ENCODE measurements around the gene ATP1A2. TPM values are rescaled to one million over a fixed set of nuclear protein-coding genes. Genes with fewer than 3 reads are reported as not detected.

Gene ATP1A2
- total and polyA plus RNA-seq, 7 donors: 52.5 to 1,040 (median 523) TPM

- no peak for DNase-seq
- peaks cover 93% of the 10 kb centered on the region for H3K4me1 ChIP-seq
- H3K4me3 ChIP-seq: peak overlapping the region; percentile 52
- no peaks in the 10 kb centered on the region for H3K9me3 ChIP-seq
- no peak for ATAC-seq
- peaks cover 0 to 85% of the 10 kb centered on the region in 2 donors for H3K36me3 ChIP-seq (ENCODE audit: insufficient read depth in 1 of 2, low read depth in 1 of 2)
- H3K27ac ChIP-seq: peak overlapping the region; percentile 98
- no peaks in the 10 kb centered on the region for H3K27me3 ChIP-seq (ENCODE audit: insufficient read depth in 3 of 3, low read length in 2 of 3)
- TF ChIP-seq, protein P1, sequence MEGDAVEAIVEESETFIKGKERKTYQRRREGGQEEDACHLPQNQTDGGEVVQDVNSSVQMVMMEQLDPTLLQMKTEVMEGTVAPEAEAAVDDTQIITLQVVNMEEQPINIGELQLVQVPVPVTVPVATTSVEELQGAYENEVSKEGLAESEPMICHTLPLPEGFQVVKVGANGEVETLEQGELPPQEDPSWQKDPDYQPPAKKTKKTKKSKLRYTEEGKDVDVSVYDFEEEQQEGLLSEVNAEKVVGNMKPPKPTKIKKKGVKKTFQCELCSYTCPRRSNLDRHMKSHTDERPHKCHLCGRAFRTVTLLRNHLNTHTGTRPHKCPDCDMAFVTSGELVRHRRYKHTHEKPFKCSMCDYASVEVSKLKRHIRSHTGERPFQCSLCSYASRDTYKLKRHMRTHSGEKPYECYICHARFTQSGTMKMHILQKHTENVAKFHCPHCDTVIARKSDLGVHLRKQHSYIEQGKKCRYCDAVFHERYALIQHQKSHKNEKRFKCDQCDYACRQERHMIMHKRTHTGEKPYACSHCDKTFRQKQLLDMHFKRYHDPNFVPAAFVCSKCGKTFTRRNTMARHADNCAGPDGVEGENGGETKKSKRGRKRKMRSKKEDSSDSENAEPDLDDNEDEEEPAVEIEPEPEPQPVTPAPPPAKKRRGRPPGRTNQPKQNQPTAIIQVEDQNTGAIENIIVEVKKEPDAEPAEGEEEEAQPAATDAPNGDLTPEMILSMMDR (IDR thresholded peaks at IDR 0.05): no peak
- WGBS, 3 donors: 35 to 52% (median 37%) methylated on average over 3 of the region's 3 CpGs
- intact Hi-C loops (cut with DNase I): no loop called here
Measured at GRCh38 chr1:160129558-160129957, 14.0 kb downstream of the ATP1A2 start.

DNA sequence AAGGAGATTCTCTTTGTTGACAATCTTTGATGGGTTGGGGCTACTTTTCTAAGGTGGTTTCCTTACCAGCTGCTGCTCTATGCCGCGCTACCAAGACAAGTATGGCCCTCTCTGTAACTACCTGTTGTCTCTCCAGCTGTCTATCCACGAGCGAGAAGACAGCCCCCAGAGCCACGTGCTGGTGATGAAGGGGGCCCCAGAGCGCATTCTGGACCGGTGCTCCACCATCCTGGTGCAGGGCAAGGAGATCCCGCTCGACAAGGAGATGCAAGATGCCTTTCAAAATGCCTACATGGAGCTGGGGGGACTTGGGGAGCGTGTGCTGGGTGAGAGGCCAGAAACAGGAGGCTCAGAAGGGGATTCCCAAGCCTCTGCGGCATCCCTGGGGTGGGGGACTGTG is 14.4 kb downstream of the ATP1A2 start:
- TF ChIP-seq, protein P1 (IDR thresholded peaks at IDR 0.05): no peak
- peak overlapping the region; percentile 98 for H3K27ac ChIP-seq
- peaks cover 0 to 89% of the 10 kb centered on the region in 2 donors for H3K36me3 ChIP-seq (ENCODE audit: insufficient read depth in 1 of 2, low read depth in 1 of 2)
- peak overlapping the region; percentile 52 for H3K4me3 ChIP-seq
- DNase-seq: no peak
- no peak for ATAC-seq
- H3K9me3 ChIP-seq: no peaks in the 10 kb centered on the region
- no peaks in the 10 kb centered on the region for H3K27me3 ChIP-seq (ENCODE audit: insufficient read depth in 3 of 3, low read length in 2 of 3)
- WGBS, 3 donors: 59 to 64% (median 63%) methylated on average over 11 of the region's 11 CpGs
- H3K4me1 ChIP-seq: peaks cover 95% of the 10 kb centered on the region
- intact Hi-C loops (cut with DNase I): no loop called here

- 35 to 43% (median 37%) methylated on average over 5 of the region's 5 CpGs for WGBS, 3 donors
- H3K4me3 ChIP-seq: peak overlapping the region; percentile 34
- DNase-seq (peak in 1 of 2 donors; percentile 72), ATAC-seq (no peak)
- H3K36me3 ChIP-seq (ENCODE audit: insufficient read depth in 1 of 2, low read depth in 1 of 2): peaks cover 0 to 89% of the 10 kb centered on the region in 2 donors
- TF ChIP-seq, protein P1 (IDR thresholded peaks at IDR 0.05): no peak
- peak overlapping the region; percentile 98 for H3K27ac ChIP-seq
- H3K27me3 ChIP-seq (ENCODE audit: insufficient read depth in 3 of 3, low read length in 2 of 3): no peaks in the 10 kb centered on the region
- intact Hi-C loops (cut with DNase I): no loop called here
- no peaks in the 10 kb centered on the region for H3K9me3 ChIP-seq
- peaks cover 90% of the 10 kb centered on the region for H3K4me1 ChIP-seq
Measured at GRCh38 chr1:160130486-160130885, 14.9 kb downstream of the ATP1A2 start.

DNA sequence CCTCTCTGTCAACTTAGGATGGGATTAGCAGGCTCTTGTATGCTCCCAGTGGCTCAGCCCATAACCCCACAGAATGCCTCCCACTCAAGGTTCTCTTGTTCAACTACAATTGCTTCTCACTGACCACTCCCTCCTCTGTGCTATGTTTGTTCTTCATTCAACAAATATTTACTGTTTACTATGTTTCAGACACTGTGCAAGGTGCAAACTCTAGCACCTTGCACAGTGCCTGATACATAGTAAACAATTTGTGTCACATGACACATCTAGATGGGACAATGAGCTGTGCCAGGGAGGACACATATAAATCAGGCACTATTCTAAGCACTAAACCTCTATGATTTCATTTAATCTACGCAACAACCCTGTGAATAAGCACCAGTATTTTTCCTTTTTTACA is 15.4 kb downstream of the ATP1A2 start:
- WGBS, 3 donors: 41 to 62% (median 50%) methylated on average over 1 of the region's 1 CpG

More for the DNA sequence above, 15.4 kb downstream of the ATP1A2 start:
- no peak for DNase-seq
- H3K4me1 ChIP-seq: peaks cover 86% of the 10 kb centered on the region
- intact Hi-C loops (cut with DNase I): no loop called here
- peaks cover 0 to 89% of the 10 kb centered on the region in 2 donors for H3K36me3 ChIP-seq (ENCODE audit: insufficient read depth in 1 of 2, low read depth in 1 of 2)
- peak overlapping the region; percentile 34 for H3K4me3 ChIP-seq
- no peaks in the 10 kb centered on the region for H3K9me3 ChIP-seq
- no peak for ATAC-seq
- peak overlapping the region; percentile 98 for H3K27ac ChIP-seq
- H3K27me3 ChIP-seq (ENCODE audit: insufficient read depth in 3 of 3, low read length in 2 of 3): no peaks in the 10 kb centered on the region
- TF ChIP-seq, protein P1 (IDR thresholded peaks at IDR 0.05): no peak

Measured in psoas muscle (tissue), 8 donors.